T-helper 1 cell treated with Interleukin-12 subunit alpha and Interleukin-12 subunit beta and Interleukin-4 antibody, amounts not matched to agents 30 ng/mL and 1 ng/mL, for 36 hours (primary cell): ENCODE results near the gene TOB2. TPM values are rescaled to one million over a fixed set of nuclear protein-coding genes. Genes with fewer than 3 reads are reported as not detected.

Experiments used
- intact Hi-C: fragments of 100-400 bp; cut with micrococcal nuclease; formaldehyde crosslinking; loops from one replicate; pipeline ENCODE4 v1.15.1; 2024
- total RNA-seq: library from RNA; stranded (reverse); gene quantifications from 2 replicates; pipeline ENCODE4 v1.2.3, GENCODE V29; 2022

The TOB2 gene, protein sequence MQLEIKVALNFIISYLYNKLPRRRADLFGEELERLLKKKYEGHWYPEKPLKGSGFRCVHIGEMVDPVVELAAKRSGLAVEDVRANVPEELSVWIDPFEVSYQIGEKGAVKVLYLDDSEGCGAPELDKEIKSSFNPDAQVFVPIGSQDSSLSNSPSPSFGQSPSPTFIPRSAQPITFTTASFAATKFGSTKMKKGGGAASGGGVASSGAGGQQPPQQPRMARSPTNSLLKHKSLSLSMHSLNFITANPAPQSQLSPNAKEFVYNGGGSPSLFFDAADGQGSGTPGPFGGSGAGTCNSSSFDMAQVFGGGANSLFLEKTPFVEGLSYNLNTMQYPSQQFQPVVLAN
- total RNA-seq = 41.1 and 41.2 TPM in 2 replicates

DNA sequence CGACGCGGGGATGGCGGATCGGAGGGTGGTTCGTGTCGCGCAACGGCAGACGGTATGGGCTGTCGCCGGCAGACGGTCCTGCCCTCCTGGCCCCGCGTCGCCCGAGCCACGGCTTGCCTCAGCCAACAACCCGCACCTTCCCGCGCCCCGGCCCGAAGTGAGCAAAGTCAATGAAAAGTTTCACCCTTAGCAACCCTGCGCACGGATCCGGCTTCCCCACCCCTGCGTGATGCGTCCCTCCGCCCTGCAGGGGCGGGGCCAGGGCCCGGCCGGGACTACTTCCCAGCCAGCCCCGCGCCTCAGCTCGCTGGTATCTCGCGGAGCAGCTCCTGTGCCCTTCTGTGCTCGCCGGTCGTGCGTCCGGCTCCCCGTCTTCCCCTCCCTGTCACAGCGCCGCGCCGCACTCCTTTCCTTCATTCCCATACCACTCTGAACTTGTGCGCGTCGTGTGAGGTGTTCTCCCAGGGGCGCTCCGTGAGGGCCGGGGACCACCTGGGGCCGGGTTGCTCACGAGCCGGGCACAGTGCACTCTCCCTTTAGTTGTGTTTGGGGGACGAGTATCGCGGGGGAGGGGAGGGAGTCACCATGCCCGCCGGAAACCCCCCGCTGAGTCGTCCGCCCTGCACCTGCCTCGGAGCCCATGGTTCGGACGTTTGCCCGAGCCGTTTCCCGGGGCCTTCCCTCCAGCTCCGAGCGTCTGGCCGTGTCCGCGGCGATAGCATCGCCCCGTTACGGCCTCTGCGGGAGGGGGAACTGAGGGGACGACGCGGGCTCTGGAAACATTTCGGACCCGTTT lies at the start of gene TOB2:
TOB2 (minus strand) TSS at position 163 of the 796 bp plus-strand sequence. CDS start 9,456 bp downstream, outside the sequence.
- intact Hi-C loops = loop anchor here (5.0 to 10.0 kb wide), 7 partner anchors 145 to 1922 kb away; partner anchors contain the start of genes ATF4, CENPM, NAGA and PHETA2

DNA sequence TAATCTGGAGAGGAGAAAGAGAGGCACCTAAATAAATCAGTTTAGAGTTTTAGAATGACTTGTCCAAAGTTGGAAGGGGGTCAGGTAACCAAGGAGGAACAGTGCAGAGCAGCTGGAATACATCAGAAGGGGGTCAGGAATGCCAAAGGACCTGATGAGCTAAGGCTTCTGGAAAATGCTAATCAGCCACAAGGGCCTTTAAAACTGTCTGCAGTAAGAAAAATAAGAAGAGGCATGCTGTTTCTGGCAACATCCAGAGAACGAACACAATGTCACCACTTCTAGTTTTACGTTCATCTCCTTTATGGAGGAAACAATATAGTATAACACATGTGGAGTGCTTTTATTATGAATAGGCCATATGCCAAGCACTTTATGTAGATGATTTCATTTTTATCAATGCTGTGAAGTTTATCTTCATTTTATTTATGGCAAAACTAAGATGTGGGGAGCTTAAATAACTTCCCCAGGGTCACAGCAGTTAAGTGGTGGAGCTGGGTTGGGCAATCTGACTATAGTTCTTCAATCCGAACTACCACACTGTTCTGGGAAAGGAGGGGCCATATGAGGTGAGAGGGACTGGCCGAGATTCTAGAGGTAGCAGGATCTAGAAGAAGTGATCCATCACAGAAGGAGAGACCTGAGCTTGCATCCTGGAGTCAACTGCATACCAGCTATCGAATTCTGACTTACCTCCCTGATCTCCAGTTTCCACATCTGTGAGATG lies 44.9 kb upstream of the TOB2 start:
- intact Hi-C loops = no loop called here

DNA sequence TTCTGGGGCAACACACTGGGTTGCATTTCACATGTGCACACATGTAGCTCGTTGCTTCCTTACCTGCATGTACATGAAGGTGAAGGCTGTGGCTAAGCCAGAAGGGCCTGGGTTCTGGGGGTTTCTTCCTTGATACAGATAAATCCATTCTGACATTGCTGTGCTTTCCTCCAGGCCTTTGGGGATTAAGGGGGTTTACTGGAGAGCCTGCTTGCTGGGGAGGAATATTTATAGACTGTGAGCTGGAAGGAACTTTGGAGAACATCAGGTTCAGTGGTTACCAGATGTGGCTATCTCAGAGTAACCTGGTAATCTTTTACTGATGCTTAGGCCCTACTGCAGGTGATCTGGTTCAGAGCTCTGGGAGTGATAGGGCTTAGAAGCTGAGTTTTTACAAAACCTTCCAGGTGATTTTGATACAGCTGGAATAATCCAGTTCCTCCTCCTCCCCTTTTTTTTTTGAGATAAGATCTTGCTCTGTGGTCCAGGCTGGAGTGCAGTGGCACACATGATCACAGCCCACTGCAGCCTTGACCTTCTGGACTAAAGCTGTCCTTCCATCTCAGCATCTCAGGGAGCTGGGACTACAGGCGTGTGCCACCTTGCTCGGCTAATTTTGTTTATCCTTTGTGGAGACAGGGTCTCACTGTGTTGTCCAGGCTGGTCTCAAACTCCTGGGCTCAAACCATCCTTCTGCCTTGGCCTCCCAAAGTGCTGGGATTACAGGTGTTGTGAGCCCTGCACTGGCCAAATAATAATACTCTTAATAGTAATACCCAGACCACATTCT lies 42.2 kb upstream of the TOB2 start:
- intact Hi-C loops = no loop called here

DNA sequence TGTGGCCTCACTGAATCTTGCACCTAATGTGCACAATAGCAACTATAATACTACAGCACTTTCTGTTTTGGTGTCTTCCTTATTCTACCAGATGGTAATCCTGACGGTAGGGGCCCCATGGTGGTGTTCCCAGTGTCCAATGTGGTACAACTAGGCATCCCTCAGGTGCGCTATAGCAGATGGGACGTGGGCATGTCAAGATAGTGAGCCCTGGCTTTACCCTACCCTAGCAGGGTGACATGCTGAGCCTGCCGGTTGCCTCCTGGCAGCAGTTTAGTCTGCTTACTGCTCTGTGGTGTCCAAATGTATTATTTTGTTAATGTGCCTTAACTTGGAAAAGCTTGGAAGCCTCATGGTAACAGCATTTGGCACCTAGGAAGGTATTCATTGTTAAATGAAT lies 41.5 kb upstream of the TOB2 start:
- intact Hi-C loops = no loop called here

DNA sequence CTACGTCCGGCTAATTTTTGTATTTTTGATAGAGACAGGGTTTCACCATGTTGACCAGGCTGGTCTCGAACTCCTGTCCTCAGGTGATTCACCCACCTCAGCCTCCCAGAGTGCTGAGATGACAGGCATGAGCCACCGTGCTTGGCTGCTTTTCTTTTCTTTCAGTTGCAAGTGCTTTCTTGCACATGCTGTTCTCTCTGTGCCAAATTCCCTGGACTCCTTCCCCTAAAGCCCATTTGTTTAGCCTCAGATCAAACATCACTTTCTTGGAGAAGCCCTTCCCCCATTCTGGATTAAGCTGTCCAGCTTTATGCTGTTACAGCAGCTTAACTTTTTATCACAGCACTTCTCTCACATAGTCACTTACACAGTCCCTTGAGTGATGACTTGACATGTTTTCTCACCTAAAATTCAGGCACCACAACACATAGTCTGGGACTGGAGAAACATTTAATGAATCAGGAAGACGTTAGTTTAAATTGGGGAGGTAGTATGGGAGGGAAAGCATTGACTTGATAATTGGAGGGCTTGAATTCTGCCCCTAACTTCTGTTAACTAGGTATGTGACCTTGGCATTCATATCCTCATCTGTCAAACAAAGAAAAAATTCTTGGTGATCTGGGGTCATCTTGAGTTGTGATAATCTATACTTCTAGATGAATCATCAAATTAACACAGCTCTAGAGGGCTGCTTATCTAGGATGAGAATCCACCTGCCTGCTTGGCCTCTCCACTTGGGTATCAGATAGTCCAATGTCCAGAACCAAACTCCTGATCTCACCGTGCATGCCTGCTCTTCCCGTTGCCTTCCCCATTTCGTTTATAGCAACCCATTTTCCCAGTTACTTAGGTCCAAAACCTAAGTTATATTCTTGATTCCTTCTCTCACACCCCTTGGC lies 40.7 kb upstream of the TOB2 start:
- intact Hi-C loops = no loop called here

DNA sequence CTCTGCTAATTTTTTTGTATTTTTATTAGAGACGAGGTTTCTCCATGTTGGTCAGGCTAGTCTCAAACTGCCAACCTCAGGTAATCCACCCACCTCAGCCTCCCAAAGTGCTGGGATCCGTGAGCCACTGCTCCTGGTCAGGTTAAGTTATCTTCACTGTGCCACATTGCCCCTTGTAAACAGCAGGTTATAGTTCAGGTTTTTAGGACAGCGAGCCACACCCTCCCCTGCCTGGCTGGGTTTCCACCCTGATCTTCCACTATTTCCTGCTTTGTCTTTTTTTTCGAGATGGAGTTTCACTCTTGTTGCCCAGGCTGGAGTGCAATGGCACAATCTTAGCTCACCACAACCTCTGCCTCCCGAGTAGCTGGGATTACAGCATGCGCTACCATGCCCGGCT lies 38.4 kb upstream of the TOB2 start:
- intact Hi-C loops = no loop called here

DNA sequence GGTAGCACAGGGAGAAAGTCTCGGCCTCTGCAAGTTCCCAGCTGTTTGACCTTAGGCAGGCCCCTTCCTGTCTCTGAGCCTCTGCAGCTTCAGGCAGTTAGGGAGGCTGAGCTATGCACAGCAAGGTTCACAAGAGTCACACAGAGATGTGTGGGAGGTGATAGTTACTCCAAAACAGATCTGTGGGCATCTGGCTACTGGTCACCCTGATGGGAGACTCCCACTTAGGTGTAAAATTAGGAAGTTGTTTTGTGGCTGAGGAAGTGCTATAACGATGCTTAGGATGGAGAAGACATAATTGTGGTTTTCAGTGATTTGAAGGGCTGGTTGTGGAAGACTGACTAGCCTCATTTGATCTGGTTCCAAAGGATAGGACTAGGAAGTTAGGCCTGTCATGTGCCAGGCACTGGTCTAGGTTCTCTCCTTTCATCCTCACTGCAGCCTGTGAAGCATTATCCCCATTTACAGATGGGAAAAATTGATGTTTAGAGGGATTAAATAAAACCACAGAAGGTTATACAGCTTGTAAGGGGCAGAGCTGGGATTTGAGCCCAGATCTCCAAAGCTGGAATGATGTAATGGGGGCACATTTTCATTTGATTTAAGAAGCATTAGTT lies 35.8 kb upstream of the TOB2 start:
- intact Hi-C loops = no loop called here

DNA sequence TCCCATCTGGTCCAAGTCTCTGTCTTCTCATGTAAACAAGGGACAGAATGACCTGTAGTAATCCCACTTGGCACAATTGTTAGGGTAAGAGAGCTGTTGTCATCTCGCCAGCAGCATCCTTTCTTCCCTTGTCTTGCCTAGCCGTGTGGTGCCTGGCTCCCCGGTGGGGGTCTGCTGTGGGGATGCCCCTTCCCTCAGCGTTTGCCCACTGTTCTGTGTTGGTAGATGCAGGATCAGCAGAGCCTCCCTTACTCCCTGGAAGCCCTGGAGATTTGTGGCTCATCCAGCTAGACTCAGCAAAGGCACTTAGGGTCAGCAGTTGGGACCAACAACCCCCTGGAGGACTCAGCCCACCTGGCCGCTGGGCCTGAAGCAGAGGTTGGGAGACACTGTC lies 35.3 kb upstream of the TOB2 start:
- intact Hi-C loops = no loop called here

DNA sequence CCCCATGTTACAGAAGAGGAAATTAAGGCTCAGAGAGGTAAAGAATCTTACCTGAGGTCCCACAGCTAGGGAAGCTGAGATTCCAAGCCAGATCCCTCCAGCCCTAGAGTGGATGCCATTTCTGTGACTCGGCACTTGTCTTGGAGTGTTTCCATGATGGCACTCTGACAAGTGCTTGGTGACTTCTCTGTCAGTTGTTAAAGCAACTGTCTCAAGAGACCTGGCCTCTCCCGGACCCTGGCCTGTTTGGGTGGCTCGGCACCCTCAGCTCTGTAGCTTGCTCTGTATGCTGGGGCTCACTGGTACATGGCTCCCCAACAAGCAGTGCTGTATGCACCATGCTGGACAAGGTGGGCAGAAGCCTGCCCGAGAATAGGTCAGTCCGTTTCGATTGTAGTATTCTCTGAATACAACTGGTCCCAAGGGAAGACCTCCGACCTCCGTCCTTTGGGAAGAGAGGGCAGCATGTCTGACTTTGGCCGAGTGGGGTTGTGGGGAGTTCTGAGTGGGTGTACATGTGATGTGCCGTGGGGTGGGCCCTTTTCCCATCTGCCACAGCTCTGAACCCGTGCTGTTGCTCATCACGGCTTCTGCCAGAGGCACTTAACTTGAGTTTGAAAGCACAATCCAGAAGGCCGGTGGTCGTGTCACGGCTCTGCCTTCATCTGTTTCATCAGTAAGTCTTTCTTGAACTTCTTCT lies 34.7 kb upstream of the TOB2 start:
- intact Hi-C loops = no loop called here

DNA sequence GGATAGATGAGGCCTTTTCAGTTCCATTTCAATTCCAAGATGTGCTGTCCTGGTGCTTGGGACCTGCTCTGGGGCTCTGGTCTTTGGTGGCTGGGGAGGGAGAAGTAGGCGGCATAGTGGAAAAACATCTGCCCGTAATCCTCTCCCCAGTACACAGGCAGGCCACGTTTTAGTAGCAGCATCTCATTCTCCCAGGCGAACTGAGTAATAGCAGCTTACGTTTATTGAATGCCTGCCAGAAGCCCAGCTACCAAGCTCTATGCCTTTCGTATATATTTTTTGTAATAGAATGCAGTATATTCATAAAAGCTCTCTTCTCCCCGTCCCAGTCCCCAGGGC lies 33.8 kb upstream of the TOB2 start:
- intact Hi-C loops = no loop called here

DNA sequence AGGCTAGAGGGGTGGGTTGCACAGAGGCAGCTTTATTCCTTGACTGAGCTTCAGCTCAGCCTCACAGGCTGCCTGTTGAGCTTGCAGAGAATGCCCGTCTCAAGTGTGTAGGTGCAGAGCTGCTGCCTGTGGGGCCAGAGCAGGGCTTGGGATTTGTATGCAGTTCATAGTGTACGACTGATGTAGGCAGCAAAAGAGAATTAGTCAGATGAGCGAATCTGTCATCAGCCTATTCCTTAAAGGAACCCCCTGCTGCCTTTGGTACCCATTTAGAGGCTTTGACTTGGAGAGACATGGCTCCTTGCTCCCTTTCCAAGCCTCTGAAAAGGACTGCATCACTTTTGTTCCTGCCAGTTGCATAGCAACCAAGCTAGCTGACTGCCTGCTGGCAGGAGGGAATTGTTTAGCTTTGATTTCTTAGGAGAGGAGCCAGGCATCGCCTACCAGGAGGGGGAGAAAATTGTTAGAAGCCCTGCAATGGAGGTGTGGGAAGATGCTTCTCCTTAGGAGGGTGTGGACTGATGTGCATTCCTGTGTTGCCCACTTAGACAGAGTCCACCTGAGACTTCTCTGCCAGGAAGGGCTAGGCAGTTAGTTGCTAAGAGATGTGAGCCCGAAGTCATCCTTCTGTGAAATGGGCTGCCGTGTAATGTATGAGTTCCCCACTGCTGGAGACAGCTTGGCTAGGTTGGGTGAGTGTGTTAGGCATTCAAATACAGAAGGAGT lies 33.2 kb upstream of the TOB2 start:
- intact Hi-C loops = no loop called here

DNA sequence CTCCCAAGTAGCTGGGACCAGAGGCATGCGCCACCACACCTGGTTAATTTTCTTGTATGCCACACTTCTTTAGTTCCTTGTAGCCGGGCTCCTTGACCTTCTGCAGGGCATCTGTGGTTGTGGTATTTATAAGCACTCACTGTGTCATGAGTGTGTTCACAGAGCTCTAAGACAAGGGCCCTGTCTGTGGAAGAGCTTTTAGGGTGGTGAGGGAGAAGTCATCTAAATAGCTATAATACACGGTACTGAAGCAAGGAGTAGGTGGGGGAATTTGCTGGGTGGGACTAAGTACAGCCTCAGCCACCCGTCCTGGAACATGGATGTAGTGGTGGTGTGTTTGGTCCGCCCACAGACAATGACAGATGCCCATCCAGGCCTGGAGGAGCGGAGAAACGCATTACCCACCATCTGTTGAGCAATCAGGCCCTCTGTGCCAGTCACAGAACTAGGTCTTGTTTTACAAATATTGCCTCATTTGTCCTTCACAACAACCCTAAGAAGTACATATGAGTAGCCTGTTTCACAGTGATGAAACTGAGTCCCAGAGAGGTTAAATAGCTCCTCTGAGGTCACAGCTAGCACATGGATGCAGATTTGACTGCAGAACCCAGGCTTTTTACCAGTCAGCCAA lies 32.4 kb upstream of the TOB2 start:
- intact Hi-C loops = no loop called here

DNA sequence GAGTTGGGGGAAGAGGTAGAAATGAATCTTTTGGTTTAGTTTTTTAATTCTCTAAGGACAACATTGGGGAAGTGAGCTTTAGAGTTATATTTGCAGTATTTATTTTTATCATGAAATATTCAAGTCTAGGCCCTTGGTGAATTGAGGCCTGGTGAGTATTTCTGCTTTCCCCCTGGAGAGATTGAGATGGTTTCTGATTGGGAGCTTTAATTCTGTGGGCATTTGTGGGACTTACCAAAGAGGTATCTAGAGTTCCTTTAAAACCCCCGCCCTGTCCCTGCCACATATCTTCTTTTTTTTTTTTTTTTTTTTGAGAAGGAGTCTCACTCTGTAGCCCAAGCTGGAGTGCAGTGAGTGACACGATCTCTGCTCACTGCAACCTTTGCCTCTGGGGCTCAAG lies 31.9 kb upstream of the TOB2 start:
- intact Hi-C loops = no loop called here

DNA sequence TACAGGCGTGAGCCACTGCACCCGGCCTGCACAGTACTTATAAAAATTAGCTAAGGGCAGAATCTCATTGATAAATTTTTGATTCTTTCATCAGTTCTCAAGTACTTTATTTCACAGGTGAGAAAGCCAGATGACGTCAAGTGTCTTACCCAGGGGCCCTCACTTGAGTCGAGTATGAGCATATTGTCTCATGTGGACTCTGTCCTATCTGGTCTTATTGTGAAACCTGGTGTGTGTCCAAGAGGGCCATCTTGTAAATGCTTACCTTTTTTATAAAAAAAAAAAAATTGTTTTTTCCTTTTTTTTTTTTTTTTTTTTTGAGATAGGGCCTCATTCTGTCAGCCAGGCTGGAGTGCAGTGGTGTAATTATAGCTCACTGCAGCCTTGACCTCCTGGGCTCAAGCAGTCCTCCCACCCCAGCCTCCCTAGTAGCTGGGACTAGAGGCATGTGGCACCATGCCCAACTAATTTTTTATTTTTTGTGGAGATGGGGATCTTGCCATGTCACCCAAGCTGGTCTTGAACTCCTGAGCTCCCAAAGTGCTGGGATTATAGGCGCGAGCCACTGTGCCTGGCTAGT lies 28.4 kb upstream of the TOB2 start:
- intact Hi-C loops = no loop called here

DNA sequence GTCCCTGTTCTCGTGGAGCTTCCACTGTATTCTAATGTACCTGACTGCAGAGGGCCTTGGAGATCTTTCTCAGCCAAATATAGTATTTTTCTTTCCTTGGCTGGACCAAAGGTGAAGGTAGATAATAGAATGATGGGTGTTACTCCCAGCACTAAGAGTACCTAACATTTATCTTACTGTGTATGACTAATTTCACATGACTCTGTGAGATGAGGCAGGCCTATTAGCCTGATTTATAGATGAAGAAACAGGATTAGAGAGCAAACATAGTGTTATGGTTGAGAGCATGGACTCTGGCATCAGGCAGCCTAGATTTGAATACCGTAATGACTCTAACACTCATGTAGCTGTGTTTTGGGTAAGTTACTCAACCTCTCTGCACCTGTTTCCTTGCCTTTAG lies 25.0 kb upstream of the TOB2 start:
- intact Hi-C loops = no loop called here

DNA sequence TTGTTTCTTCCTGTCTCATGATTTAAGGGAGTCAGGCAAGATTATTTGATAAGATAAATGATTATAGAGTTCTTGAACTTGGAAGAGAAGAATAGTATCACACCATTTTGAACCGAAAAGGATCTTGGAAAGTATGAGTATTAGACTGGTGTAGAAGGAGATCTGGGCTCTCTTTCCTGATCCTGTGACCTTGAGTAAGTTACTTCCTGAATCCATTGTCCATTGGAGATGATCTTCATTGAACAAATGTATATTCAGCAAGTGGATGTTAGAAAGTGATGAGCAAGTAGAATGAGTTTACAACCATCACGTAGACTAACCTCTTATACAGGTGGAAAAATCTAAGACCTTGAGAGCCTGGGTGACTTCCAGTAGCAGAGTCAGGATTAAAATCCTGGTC lies 24.3 kb upstream of the TOB2 start:
- intact Hi-C loops = no loop called here

DNA sequence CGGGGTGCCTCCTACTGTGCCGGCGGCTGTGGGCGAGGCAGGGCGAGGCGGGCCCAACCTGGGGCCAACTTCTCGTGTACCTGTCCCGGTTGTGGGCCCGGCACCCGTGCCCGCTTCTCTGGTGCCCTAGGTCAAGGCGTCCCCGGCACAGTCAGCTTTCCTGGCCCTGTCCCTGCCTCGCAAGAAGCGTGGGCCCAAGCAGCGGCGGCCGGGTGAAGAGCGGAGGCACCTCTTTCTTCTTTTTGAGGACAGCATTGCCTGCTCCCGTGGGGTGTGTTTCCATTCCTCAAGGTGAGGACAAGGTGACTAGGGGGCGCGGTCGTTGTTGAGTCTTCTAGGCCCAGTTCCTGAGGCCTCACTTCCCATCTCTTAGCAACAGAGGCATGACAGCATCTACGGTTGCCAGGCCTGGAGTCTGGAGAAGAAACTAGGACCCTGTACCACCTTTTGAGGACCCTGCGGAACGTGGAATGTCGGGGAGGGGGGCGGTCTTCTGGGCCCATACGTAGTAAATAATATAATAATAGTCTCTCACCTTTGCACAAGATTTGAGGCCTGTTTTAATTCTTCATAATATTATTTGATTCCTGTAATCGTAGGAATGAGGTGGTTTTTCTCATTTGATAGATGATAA lies 22.7 kb upstream of the TOB2 start:
- intact Hi-C loops = loop anchor here (1.0 to 5.0 kb wide), 12 partner anchors 25 to 650 kb away; partner anchors contain the start of genes DESI1, EP300, L3MBTL2 and RANGAP1
